ENCODE data around the gene C10orf120.

DNA sequence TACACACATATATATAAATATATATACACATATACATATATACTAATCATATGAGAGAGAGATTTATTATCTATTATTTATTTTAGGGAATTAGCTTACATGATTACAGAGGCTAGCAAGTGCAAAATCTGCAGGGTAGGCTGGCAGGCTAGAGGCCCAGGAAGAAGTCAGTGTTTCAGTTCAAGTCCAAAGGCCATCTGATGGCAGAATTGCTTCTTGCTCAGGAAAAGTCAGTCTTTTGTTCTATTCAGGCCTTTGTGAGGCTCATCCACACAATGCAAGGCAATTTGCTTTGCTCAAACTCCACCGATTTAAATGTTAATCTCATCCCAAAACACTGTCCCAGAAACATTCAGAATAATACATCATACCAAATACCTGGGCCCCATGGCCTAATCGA lies 2.6 kb upstream of the C10orf120 start:
- TF ChIP-seq CTCF (IDR thresholded peaks at IDR 0.05; ENCODE audit: low read depth, low read length) (no peak), EZH2phosphoT487 (IDR thresholded peaks at IDR 0.05; ENCODE audit: low read depth) (no peak)

All from OCI-LY3 (cell line).